ENCODE results near the gene SHOX.

DNA sequence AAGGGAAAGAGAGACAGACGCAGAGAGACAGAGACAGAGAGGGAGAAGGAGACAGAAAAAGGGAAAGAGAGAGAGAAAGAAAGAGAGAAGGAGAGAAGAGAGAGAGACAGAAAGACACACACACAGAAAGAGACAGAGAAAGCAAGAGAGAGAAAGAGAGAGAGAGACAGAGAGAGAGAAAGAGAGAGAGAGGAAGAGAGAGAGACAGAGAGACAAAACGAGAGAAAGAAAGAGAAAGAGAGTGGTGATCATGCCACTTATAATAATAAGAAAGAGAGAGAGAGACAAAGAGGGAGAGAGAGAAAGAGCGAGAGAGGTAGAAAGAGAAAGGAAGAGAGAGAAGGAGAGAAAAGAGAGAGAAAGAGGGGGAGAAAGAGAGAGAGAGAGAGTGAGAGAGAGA, 51.4 kb downstream of the SHOX start:
- TF ChIP-seq CTCF (IDR thresholded peaks at IDR 0.05) (no peak), POLR2A (IDR thresholded peaks at IDR 0.05) (no peak)

Measured in sigmoid colon (tissue), 3 donors.